Right hindlimb (tissue), 1 donor: ENCODE data around the gene CYB5D1.

ENCODE experiments used
- DNase-seq: peaks from one replicate; pipeline ENCODE4 v3.0.0-alpha.2; 2018

Gene CYB5D1

DNA sequence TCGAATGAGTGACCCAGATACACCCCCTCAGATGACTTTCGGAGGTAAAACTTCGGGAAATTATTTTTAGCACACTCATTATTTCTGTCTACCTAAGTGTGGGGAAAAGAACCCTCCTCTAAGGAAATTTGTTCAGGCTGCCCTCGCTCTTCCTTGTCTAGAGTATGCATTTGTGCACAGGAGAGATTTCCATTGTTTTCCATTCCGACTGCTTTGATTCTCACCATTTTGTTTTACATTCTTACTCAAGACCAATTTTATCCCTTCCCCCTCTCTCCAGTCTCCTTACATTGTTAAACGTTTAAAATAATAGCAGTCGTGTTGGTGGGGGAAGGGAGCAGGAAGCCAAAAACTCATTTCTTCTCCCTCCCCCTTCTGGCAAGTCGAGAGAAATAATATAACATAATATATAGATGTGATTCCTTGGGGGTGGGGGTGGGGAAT is 29.3 kb downstream of the CYB5D1 start:
- DNase-seq = no peak

DNA sequence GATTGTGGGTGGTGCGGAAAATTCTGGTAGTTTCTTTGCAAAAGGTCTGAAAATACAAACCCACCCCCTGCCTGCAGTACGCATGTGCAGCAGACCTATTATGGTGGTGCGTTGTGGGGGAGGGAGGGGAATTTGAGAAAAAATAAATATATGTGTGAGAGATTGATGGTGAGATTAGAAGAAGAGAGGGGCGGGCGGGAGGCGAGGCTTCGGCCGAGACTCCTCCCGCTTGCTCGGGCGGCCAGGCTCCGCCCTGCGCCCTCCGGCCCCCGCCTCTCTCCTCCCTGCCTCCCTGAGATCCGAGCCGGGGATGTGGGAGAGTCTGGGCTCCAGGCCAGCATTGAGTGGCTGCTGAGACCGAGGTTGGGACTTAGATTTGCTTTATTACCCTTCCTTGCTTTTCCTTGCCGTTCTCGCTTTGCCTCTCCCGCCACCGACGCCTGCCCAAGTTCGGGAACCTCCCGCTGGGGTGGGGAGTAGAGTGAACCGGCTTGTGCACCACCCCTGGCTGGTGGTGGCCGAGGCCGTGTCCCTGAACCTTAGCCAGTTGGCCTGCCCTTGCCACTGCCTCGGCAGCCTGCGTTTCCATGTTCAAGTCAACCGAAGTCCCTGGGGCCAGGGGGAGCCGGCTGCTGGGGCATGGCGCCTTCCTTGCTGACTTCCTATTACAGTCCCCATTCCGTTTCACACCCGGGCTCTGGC is 29.8 kb downstream of the CYB5D1 start:
- DNase-seq = peak; percentile 98

DNA sequence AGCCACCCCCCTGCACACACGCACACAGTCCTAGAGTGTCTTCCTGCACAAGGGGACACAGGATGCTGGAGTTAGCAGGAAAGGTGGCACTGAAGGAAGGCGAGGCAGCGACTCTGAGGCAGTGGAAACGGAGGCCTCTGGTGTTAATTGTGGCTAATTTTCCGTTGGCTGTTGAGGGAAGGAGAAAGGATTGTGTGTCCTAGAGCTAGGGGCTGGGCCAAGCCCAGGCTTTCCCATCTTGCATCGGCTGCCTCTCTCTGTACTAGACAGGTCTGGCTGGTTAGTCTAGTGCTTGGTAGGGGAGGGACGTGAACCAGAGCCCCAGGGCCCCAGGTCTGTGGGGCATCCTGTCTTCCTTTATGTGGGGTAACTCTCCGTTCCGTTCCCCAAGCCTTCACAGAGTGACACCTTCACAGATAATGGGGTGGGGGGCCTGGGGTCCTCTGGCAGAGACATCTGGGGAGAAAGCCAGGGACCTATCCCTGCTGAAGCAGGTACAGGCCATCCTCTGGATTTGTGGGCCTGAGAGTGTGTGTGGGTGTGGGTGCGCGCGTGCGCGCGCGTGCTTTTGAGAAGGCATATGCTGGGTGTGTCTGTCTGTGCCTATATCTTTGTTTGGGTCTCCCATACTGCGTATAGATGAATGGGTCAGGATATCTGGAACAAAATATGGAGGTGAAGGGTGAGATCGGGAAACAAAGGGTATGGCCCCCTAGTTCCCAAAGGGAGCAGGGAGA is 30.5 kb downstream of the CYB5D1 start, which contains the start of gene CHD3:
Gene CHD3 (plus strand): TSS at position 606 of the 737 bp plus-strand sequence. CDS start 212 bp downstream, outside the sequence.
- no peak for DNase-seq

DNA sequence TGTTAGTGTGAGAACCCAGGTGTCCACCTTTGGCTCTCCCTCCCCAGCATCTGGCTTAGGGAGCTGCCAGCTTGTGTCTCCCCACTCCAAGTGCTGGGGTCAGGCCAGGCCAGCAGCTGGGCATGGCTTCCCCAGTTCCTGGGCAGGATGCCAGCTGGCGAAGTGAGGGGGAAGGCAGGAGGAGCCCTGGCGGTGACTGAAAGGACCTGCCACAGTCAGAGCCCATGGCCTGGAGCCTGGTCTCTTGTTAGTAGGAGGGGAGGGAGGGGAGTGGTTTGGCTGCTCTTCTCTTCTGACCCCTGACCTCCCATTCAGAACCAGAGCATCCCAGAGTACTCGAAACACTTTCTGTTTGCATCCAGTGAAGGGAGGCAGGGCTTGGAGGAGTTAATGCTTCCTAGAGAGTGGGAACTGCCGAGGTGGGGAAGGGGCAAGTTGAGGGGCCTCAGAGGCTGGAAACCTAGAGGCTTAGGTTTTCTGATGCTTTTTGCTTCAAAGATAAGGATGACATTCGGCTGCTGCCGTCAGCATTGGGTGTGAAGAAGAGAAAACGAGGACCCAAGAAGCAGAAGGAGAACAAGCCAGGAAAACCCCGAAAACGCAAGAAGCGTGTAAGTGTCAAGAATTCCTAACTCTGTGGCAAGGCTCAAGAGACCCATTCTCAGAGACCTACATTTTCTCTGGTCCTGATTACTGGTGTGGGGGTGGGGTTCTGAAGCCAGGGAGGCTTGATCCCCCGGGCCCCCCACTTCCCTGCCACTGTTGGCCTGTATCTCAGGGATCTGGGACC is 31.6 kb downstream of the CYB5D1 start:
- peak; percentile 95 for DNase-seq

DNA sequence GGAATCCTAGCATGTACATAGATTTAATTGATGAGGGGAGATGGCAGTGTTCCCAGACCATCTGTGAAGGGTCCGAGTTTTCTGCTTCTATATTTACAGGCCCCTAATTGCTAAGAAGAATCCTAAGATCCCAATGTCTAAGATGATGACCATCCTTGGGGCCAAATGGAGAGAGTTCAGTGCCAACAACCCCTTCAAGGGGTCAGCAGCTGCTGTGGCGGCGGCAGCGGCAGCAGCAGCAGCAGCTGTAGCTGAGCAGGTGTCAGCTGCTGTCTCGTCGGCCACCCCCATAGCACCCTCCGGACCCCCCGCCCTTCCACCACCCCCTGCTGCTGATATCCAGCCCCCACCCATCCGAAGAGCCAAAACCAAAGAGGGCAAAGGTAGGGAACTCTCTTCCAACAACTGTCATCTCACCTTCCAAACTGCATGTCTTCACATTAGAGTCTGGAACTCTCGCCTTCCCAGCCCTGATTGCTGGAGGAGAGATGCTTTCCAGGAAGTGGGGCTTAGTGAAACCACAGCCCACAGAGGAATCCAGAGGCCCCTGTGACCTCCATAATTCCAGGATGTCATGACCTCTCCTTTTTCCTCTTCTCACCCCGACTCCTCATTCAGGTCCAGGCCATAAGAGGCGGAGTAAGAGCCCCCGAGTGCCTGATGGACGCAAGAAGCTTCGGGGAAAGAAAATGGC is 35.5 kb downstream of the CYB5D1 start:
- DNase-seq = peak; percentile 66

DNA sequence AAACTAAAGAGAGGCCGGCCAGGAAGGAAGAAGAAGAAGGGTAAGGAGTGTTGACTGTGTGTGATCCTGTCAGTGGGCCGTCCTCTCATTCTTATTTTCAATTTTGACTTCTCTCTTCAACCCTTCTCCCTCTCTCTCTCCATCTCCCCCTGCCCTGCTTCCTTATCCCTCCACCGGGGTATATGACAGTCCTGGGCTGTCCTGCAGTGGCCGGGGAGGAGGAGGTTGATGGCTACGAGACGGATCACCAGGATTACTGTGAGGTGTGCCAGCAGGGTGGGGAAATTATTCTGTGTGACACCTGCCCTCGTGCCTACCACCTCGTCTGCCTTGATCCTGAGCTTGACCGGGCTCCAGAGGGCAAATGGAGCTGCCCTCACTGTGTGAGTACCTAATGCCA is 36.4 kb downstream of the CYB5D1 start:
- no peak for DNase-seq

DNA sequence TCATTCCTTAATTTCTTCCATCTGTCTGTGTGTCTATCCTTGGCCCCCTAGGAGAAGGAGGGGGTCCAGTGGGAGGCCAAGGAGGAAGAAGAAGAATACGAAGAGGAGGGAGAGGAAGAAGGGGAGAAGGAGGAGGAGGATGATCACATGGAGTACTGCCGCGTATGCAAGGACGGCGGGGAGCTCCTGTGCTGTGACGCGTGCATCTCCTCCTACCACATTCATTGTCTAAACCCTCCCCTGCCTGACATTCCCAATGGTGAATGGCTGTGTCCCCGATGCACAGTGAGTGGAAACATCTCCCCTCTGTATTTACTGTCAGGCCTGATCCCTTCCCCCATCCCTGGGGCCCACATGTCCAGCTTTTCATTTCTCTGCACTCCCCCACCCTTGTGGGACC is 37.1 kb downstream of the CYB5D1 start:
- DNase-seq = no peak

DNA sequence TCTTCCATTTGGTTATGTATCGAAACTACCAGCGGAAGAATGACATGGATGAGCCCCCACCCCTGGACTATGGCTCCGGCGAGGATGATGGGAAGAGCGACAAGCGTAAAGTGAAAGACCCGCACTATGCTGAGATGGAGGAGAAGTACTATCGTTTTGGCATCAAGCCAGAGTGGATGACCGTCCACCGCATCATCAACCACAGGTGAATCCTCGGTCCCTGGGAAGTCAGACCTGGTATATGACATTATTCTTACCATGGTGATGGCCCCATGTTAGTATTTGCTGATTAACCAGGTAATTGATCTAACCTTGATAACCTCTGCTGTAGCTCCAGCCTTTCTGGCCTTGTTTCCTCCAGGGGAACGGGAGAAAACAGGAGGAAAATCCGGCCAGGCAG is 39.3 kb downstream of the CYB5D1 start:
- no peak for DNase-seq

DNA sequence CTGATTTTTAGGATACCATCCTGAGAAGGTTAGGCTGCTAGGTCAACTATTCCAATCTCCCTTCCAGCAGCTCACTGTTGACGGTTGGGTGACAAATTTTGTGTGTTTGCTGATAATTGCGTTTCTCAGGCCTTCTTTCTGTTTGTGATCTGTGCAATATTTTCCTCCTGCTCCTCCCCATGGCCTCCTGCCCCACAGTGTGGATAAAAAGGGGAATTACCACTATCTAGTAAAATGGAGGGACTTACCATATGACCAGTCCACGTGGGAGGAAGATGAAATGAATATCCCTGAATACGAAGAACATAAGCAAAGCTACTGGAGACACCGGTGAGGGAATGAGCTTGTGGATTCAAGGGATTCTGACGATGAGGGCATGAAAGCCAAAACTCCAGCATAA is 40.0 kb downstream of the CYB5D1 start:
- peak; percentile 58 for DNase-seq

DNA sequence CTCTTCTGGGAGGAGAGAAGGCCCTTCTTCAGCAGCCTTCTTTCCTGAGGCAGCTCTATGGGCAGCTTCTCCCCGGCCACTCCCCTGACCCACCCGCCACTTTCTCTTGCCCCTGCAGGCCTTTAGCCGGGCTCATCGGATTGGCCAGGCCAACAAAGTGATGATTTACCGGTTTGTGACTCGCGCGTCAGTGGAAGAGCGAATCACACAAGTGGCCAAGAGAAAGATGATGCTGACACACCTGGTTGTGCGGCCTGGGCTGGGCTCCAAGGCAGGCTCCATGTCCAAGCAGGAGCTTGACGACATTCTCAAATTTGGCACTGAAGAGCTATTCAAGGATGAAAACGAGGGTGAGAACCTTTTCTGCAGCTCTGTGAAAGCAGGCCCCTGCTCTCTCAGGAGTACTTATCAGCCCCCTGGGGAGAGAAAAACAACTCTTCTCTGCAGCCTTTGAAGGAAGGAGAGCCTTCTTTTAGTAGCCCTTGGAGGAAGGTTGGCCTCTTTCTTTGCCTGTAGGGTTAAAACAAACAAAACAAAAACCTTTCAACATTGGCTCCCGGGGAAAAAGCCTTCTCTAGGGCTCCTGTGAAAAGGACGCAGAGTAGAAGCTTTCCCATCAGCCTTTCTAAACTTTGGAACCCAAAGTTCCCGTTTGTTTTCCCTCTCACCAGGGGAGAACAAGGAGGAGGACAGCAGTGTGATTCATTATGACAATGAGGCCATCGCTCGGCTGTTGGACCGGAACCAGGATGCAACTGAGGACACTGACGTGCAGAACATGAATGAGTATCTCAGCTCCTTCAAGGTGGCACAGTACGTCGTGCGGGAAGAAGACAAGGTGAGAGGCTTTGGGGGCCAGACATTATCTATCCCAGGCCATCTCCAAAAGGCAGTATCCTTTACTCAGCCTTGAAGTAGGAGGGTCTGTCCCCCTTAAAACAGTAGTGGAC is 45.6 kb downstream of the CYB5D1 start:
- DNase-seq = no peak

DNA sequence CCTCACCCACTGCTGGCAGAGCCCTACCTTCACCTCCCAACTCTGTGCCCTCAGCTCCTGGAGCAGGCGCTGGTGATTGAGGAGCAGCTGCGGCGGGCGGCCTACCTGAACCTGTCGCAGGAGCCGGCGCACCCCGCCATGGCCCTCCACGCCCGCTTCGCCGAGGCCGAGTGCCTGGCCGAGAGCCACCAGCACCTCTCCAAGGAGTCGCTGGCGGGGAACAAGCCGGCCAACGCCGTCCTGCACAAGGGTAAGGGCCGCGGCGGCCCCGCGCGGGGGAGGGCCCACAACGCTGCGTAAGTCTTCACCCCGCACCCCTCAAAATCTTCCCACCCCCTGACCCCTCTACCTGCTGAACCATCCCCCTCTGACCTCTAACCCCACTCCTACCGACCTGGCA is 51.3 kb downstream of the CYB5D1 start:
- DNase-seq = no peak

DNA sequence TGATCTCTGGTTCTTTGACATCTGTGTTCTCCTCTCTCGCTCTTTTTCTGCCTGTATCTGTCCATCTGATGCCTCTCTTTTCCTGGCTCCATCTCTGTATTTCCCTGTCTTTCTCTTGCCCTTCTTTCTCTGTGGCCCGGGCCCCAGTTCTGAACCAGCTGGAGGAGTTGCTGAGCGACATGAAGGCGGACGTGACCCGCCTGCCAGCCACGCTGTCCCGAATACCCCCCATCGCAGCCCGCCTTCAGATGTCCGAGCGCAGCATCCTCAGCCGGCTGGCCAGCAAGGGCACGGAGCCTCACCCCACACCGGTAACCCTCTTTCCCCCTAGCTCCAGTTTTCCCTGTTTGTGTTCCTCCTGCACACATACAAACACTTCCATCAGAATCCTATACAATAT is 52.5 kb downstream of the CYB5D1 start:
- DNase-seq = no peak

DNA sequence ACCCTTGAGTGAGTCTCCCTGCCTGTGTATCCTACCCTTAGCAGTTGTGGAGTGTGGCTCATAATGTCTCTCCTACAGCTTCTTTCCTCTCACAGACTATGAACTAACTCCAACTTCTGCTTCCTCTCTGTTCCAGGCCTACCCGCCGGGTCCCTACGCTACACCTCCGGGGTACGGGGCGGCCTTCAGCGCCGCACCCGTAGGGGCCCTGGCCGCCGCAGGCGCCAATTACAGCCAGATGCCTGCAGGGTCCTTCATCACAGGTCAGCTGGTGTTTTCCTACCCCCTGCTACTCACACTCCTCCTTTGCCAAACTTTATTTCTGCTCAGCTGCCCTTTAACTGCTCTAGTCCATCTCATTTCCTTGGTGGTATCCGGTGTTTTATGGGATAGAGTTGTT is 52.9 kb downstream of the CYB5D1 start:
- no peak for DNase-seq

DNA sequence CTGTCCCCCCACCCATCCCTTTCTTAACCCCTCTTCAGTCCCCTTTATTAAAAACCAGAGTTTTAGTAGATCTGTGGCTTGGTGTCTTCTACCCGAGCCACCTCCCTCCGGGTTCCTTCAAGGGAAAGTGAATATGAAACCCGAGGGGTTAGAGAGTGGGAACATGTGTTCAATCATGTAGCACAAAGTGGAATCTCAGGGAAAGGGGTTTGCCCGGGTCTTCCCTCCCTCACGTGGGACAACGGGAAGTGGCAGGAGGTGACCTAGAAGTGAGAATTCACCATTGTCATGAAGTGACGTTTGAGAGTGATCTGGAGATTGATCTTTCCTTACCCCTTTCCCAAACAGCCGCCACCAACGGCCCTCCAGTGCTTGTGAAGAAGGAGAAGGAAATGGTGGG is 53.3 kb downstream of the CYB5D1 start:
- DNase-seq = no peak
